Stimulated activated CD4-positive, alpha-beta T cell treated with anti-CD3 and anti-CD28 coated beads, Interleukin-4, amount 100 ng/mL, for 4 hours (primary cell): ENCODE results near the gene SELENOV.

ENCODE experiments used
- DNase-seq, 2 experiments: peaks; one replicate each; pipeline ENCODE4 v3.0.0-alpha.2; 2020

The SELENOV gene

GRCh38 chr19:39496063-39496462 lies 18.9 kb upstream of the SELENOV start:
- no peak for DNase-seq

GRCh38 chr19:39497701-39497995 lies 17.3 kb upstream of the SELENOV start:
- no peak for DNase-seq

GRCh38 chr19:39497996-39498797 lies 16.7 kb upstream of the SELENOV start:
- DNase-seq = no peak

GRCh38 chr19:39498798-39499642 lies 15.9 kb upstream of the SELENOV start, which contains the start of gene DLL3:
TSS of gene DLL3 (plus strand) at chr19:39498947. CDS start at chr19:39498975, 28 bp downstream.
- no peak for DNase-seq

GRCh38 chr19:39499932-39500331 lies 15.0 kb upstream of the SELENOV start:
- no peak for DNase-seq

- no peak for DNase-seq
Observed at GRCh38 chr19:39500543-39500942, 14.4 kb upstream of the SELENOV start.

- DNase-seq = no peak
Observed at GRCh38 chr19:39501340-39501739, 13.6 kb upstream of the SELENOV start.

GRCh38 chr19:39502640-39503417 lies 12.1 kb upstream of the SELENOV start:
- DNase-seq = peak; percentile 73 to 76

- DNase-seq = no peak
Observed at GRCh38 chr19:39506598-39506943, 8.4 kb upstream of the SELENOV start.

- DNase-seq = peak; percentile 44 to 60
Observed at GRCh38 chr19:39506944-39507714, 7.8 kb upstream of the SELENOV start.

GRCh38 chr19:39507715-39508364 lies 7.1 kb upstream of the SELENOV start:
- DNase-seq = no peak

GRCh38 chr19:39508629-39509028 lies 6.3 kb upstream of the SELENOV start:
- no peak for DNase-seq

- no peak for DNase-seq
Observed at GRCh38 chr19:39509233-39509632, 5.7 kb upstream of the SELENOV start.

GRCh38 chr19:39512988-39513387 lies 2.0 kb upstream of the SELENOV start:
- no peak for DNase-seq

GRCh38 chr19:39515551-39516191 lies 732 bp downstream of the SELENOV start:
- peak in 1 of 2 experiments; percentile 14 for DNase-seq

- no peak for DNase-seq
Observed at GRCh38 chr19:39516270-39516669, 1.3 kb downstream of the SELENOV start.

- no peak for DNase-seq
Observed at GRCh38 chr19:39517432-39517831, 2.5 kb downstream of the SELENOV start.

- no peak for DNase-seq
Observed at GRCh38 chr19:39518458-39518857, 3.5 kb downstream of the SELENOV start.

GRCh38 chr19:39518975-39519374 lies 4.0 kb downstream of the SELENOV start:
- no peak for DNase-seq

GRCh38 chr19:39520541-39521484 lies 5.9 kb downstream of the SELENOV start:
- no peak for DNase-seq
